Measurements from ENCODE around the gene GNL2.
A peak's percentile ranks its signal among the peaks of the same experiment; 100 is the strongest.
"Not testable (repeated sequence)": the region's sequence is repeated elsewhere in the genome, so short reads cannot be mapped to it uniquely, and the experiment has no call there.

GNL2 gene

DNA sequence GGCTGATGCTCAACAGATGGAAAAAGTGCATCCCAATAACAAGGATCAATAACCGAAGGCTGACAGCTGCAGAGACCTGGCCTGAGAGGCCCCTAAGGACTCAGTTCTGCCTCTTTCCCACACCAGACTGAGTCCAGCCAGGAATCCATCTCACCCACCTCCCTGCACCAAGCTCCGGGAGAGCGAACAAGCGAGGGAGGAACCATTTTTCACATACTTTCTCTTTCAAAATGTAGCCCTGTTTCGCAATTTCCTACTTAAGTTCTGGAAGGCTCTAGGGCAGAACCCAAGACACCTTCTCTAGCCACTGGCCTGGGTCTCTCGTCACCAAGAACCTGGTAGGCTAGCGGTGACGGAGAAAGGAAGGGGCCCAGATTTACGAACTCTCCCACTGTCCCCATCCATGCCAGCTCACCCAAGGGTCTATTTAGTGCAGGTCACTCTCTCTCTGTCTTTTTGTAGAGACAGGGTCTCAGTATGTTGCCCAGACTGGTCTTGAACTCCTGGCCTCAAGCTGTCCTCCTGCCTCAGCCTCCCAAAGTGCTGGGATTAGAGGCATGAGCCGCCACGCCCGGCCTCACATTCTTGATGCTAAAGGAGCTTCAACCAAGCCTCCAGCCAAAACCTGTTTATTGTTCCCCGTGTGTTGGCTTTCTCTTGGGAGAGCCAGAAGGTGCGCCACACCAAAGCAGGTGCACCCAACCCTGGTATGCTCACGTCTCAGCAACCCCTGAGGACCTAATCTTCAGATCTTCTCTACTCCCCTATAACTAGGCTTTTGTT, 10.9 kb upstream of the GNL2 start:
- DNase-seq (ENCODE audit: low read depth), result no peak

DNA sequence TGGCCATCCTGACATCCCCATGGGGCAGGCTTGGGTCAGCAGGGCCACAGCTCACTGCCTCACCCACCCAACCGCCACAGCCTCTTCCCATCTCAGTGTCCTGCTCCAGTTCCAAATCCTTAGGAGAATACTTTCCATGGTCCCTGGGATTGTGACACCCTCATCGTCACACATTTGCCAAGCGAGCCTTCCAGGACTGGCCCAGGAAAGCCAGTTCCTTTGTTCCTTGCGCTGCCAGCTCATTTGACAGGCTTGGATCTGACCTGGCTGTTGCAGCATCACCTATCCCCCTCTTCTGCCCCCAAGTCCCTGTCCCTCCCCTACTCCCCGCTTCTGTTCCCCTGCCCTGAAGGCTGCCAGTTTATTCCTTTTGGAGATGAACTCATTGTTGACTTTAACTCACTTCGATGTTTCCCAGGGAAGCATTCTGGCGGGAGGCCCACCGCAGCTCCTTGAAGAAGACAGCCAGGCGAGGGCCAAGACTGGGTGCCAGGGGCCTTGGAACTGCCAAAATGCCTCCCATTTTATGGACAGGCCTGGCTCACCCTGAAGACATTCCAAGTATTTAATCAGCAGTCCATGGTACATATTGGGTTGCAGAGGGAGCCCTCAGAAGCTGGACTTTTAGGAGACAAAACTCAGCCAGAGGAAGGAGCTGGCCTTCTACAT, 10.2 kb upstream of the GNL2 start:
- peak; percentile 10 for DNase-seq (ENCODE audit: low read depth)

DNA sequence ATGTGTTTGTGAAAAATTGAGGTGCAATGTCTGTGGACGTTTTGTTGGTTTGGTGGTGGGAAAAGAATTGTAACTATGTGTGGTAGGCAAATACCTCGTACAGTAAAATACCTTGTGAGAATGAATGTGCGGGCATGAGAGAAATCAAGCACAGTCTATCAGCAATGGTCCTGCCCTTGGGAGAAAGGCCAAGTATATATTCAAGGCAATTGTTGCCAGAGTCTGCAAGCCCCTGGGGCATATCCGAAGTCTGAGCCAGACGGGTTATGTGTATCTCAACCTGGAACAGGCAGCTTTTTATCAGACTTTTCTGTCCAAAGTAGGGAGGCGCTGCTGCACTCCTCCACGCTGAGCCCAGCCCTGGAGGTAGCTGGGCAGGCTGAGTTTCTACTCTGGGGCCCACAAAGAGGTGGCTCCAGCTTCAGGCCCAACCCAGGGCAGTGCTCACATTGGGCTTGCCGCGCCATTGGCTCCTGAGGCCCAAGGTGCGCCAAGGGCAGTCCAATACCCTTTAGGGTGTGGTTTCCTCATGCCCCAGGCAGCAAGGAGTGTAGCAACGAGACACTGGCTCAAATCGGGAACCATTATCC, 9.4 kb upstream of the GNL2 start:
- no peak for DNase-seq (ENCODE audit: low read depth)

DNA sequence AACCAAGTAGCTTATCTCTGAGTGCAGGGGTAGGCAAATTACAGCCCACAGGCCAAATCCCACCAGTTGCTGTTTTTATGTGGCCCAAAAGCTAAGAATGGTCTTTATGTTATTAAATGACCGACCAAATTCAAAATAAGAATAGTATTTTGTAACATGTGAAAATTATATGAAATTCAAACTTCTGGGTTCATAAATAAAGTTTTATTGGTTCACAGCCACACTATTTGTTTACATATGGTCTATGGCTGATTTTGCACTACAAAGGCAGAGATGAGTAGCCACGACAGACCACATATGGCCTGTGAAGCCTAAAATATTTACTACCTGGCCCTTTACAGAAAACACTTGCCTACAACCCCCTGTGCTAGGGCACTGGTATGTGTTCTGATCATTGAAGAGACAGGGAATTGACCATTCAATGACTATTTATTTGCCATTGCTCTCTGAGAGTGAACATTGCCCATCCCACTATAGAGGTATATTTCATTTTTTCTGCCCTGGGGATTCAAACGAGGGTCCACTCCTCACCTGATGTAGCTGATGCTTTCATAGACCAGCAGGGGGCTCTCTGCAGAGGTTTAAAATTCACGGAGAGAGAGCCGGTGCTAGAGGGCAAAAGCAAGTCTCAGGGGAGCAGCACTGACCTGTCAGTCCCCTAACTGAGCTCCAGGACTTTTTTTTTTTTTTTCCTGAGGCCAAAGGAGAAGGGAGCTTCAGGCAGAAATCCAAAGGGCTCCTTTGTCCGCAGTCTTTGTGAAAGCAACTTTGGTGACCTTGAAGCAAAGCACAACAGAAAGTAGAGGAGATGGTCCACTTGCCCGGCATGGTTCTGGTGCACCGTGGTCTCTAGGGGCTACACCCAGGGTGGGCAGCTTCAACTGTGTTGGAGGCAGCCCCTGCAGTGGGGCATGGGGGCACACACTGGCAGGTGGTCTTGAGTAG, 7.3 kb upstream of the GNL2 start:
- no peak for DNase-seq (ENCODE audit: low read depth)

DNA sequence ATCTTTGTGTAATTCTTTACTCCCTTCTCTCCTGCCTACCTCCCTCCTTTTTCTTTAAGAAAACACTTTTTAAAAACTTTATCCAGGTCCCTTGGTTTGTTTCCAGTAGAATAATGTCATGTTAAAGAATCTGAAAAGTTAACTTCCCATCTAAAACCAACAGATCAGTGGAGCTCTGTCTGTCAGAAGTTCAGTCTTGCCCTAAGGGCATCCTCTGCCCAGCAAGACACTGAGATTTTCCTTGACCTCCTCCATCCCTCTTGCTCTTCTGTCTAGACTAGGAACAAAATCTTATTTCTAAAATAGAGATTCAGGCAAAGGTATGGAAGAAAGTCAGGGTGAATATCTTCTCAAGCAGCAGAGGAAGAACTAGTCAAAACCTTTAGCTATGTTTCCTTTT, 5.7 kb upstream of the GNL2 start:
- no peak for DNase-seq (ENCODE audit: low read depth)

DNA sequence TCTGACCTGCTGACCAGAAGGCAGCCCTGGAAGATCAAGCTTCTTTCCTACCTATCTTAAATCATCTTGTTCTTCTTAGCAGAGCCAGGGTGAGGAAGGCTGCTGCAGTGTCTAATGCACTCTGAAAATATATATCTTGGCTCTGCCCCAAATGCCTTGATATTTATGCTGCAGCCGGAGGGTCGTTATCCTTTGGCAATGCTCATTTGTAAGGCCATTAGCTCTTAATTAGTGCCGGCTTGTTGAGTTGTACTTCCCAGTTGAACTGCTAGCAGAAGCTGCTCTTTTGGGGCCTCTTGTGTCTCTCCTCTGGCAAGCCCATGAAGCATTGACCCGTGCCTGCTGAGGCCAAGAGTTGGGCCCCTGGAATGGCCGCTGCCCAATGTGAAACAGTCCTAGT, 4.2 kb upstream of the GNL2 start:
- DNase-seq (ENCODE audit: low read depth), result no peak

DNA sequence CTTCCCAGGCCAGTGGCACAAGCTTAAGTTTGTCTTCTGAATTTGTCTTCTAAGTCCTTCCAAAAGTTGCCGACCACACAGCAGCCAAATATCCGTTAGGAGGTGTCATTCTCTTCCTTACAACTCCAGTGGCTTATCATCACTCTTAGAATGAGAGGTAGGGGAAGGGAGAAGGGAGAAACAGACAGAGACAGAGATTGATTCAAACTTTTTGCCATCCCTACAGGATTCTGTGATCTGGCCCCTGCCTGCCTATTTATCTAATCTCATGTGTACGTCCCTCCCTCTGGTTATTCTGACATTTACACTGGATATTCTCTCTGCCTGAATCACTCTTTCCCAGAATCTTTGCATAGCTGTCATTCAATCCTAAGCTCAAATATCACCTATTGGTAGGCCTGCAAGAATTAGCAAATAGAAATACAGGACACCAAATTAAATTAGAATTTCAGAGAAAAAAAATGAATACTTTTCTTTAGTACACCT, 488 bp upstream of the GNL2 start:
- no peak for DNase-seq (ENCODE audit: low read depth)

DNA sequence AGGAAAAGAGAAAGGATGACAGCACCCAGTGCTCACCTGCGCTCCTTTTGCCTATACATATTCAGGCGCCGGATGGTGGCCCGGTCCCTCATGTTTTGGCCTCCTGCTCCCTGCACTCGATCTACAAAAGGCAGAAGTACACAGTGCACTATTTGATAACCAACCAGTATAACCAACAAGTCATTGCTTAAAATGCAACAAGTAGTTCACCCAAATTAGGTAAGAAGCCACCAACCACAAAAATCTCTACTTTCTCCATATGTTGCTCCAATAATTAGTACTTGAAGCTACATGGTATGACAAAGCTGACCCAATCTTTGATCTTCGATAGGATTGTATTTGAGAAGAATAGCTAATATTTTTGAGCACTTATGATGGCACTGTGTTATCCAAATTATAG, 2.0 kb downstream of the GNL2 start:
- DNase-seq (ENCODE audit: low read depth), result no peak

DNA sequence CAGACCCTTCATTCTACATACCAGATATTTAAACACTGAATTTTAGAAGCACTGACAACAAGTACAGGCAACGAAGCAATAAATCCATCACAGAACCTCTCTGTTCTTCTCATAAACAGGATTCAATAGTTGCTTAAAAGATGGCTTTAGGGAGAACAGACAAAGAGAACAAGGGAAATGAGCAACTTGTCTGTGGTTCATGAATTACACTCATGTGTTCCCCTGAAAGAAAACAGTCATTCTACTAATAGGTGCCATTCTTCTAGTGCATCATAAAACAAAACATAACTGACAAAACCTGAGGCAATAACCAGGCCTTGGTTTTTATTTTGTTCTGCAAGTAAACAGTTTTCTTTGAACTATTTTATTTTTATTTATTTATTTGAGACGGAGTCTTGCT, 6.8 kb downstream of the GNL2 start:
- DNase-seq (ENCODE audit: low read depth), result no peak

DNA sequence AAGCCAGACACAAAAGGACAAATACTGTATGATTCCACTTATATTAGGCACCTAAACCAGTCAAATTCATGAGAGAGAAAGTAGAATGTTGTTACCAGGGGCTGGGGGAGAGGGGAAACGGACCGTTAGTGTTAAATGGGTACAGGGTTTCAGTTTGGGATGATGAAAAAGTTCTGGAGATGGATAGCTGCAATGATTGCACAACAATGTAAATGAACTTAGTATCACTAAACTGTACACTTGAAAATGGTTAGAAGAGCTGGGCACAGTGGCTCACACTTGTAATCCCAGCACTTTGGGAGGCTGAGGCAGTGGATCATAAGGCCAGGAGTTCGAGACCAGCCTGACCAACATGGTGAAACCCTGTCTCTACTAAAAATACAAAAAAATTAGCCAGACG, 11.2 kb downstream of the GNL2 start:
- DNase-seq (ENCODE audit: low read depth), result not testable (repeated sequence)

DNA sequence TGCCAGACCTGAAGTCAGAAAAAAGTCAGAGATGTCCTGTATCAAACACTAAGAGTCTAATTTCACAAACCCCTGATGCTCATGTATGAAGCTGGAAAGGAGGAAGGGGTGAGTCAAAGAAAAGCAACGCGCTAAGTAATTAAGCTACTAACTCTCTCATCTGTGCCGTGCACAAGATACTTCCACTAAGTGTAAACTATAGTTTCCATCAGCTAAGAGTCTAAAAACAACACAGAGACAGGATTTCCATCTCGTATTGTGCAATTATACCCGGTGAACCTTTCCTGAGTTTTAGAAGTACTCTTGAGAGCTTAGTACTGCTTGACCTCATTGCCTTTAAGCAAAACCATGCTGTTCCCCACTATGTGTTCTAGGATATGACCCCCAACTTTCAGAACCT, 20.0 kb downstream of the GNL2 start:
- no peak for DNase-seq (ENCODE audit: low read depth)

DNA sequence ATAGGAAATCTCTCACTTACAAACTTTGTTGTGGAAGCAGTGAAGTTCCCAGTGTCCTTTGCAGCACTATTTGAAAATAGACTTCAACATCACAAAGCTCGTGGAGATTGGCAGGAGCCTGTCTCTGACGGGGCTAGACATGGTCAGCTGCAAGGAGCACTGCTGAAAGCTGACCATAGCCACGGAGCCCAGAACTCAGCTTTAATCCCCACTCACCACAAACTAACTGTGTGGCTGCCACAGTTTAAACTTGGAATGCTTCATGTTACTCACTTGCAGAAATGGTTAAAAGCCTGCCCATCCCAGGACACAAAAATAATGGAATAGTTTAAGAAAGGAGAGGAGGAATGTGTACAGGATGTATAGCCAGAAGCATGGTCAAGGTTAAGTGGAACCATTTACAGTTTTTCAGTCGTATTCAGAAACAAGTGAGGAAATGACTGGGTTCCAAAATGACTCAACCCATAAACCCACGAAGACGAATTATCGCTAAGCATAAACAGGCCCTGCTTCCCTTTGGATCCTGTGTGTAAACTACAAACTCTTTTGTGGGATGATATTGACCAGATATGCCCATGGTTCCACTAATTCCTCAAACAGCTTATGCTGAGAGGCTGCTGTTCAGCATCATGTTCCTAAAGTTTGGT, 20.8 kb downstream of the GNL2 start:
- DNase-seq (ENCODE audit: low read depth), result peak; percentile 51

DNA sequence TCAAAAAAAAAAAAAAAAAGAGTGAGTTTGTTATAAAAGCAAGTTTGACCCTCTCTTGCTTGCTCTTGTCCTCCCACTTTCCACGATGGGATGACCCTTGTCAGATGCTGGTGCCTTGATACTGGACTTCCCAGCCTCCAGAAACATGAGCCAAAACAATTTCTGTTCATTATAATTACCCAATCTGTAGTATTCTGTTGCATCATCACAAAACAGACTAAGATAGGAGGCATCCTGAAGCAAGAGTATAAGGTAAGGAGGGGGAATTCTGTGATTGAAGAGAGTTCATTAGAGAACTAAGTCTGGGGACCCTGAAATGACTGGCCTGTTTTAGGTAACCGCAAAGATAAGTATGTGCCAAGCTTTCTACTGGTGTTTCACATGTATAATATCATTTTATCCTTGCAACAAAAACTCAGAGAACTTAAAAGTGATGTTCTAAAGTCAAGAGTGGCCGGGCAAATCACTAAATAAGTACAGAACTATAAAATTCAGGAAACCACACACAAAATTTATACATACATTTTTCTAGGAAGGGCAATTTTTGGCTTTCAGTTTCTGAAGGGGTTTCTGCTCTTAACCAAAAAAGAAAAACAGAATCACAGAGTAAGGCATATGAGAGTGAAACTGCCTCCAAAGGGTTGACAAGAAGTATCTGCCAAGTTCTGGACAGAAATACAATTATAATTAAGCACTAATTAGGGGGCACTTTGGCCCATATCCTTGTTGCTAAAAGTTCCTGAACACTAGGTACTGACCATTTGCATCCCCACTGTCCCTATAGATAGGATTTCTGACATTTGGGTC, 25.0 kb downstream of the GNL2 start:
- DNase-seq (ENCODE audit: low read depth), result no peak

DNA sequence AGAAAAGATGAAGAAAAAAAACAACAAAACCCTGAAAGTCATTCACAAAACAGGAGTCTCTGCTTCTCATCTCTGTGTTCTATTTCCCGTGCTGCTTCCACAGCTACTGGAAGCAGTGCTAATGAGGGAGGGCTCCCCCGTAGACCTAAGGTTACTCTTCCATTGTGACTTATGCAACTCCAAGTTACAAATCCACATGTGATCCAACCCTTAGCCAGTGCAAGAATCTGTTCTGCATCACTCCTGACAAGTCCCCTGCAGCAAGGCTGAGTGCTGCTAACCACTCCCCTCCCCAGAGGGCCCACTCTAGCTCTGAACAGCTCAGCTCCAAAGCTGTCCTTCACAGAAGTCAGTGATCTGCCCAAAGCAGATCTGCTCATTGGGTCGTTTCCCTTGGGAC, 28.7 kb downstream of the GNL2 start:
- no peak for DNase-seq (ENCODE audit: low read depth)

DNA sequence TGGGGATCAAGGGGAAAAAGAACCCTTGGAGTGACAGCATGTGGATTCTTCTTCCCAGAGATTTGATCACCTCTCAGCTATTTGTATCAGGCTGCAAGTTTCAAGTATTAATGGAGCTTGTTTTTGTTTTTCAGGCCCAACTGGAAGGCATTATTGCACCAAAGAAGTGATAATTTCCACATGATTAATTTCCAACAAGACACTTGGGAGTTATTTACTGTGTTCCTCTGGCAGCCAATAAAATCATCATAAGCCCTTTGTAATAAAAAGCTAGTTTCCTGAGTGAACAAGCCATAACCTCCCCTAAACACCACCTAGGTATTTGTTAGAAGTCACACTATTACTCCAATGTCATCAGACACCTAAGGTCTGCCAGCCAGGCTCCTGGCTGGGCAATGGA, 30.8 kb downstream of the GNL2 start:
- DNase-seq (ENCODE audit: low read depth), result no peak

DNA sequence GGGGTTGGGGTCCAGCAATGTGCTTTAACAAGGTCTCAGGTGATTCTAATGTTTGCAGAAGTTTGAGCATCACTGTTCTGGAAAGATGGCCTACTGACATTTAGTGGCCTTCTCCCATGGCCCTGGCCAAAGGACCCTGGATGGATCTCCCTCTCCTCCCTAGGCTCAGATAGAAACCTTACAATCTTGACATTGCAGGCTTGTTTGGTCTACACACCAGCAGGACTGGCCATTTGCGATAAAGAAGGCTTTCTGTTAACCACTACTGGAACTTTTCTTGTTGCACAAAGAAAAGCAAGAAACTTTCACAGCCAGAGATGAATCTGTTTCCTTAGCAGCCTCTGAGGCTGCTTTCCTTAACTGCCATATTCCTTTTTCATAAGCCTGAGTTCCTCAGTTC, 32.8 kb downstream of the GNL2 start:
- DNase-seq (ENCODE audit: low read depth), result no peak

DNA sequence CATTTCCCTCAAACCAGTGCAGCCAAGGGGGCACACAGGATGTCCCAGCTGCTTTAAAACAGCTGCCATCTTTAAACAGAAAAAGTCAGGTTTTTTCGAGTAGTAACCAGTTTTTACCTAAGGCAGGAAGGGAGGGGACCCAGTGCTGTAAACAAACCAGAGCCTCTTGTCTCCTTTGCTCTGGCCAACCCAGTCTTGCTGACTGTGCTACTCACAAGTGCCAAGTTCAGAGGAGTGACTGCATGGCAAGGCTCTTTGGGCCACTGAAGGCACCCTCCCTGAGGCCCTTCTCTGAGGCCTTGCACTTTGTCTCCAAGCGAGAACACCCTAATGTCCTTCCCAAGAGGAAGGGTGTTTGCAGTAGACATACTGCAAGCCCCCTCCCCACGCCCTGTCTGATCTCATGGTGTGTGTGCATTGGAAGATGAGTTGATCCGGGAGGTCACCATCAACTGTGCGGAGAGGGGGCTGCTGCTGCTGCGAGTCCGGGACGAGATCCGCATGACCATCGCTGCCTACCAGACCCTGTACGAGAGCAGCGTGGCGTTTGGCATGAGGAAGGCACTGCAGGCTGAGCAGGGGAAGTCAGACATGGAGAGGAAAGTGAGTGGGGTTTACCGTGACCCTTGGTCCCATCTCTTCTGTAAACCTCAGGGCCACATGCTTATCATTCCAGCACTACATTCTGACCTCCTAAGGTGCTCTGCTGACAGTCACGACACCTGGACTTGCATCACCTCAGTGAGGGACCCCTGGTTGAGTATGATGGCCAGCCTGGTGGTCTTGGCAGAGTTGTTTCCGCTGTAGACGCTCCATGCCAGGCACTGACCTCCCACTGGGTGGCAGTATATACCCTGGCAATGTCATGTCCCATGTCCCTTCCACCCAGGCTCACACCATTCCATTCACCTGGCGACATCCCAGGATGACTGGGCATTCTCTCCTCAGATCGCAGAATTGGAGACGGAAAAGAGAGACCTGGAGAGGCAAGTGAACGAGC, 34.3 kb downstream of the GNL2 start:
- no peak for DNase-seq (ENCODE audit: low read depth)

DNA sequence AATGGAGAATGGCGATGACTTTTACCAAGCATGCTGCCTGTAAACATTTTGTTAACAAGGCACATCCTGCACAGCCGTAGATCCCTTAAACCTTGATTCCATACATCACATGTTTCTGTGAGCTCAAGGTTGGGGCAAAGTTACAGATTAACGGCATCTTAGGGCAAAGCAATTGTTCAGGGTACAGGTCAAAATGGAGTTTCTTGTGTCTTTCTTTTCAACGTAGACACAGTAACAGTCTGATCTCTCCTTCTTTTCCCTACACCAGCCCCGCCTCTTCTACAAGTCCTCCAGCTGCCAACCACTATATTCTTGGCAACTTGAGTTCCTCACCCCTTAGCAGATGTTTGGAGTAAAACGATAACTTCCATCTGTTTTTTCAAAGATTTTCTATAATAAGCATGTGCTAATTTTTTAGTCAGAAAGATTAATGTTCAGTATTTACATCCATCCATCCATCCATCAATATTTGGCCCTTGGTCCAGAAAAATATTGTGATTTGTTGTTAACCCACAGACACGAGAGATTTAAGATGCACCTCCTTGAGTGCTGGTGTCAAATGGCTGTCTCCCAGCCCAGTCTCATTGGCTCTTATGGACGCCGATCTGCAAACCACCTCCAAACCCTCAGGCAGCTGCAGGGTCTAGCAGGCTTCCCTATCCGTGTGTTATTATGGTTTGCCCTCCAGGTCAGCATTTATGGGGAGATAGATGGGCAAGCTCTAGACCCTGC, 35.2 kb downstream of the GNL2 start:
- no peak for DNase-seq (ENCODE audit: low read depth)

DNA sequence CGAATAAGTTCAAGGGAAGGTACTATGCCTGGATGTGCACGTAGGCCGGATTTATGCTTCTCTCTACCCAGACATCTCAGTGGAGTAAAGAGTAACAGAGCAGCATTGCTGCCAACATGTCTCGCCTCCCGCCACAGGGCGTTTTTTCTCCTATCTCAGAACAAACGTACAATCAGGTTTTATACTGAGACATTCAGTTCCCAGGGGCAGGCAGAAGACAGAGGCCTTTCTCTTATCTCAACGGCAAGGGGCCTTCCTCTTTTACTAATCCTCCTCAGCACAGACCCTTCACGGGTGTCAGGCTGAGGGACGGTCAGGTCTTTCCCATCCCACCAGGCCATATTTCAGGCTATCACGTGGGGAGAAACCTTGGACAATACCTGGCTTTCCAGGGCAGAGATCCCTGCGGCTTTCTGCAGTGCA, 35.8 kb downstream of the GNL2 start:
- DNase-seq (ENCODE audit: low read depth), result not testable (repeated sequence)

Measured in stromal cell of bone marrow (primary cell).